ENCODE results near the gene AMMECR1. TPM values are rescaled to one million over a fixed set of nuclear protein-coding genes. Genes with fewer than 3 reads are reported as not detected.

AMMECR1 gene
- total and polyA plus RNA-seq, 2 of the 13 experiments (the other 11 are each of a cell fraction or from before 2014, with no cell fraction given), result 3.1 to 7.5 TPM

DNA sequence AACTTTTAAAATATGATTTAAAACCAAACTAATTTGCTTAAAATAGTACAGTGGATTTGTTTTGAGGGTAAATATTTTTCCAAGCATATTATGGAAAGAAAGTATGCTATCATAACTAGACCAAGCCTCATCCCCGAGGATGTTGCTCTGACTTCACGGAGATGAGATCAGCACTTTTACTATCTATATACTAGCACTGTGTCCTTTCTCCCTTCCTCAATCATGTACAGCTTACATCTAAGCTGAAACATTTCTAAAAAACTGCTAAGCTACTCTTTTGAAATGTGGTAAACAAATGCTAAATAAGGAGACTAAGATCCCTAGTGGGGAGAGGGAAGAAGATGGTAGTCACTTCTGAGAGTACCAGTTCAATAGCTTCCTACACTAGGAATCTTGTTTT is 23.8 kb downstream of the AMMECR1 start (continued):
- TF ChIP-seq, protein P1, sequence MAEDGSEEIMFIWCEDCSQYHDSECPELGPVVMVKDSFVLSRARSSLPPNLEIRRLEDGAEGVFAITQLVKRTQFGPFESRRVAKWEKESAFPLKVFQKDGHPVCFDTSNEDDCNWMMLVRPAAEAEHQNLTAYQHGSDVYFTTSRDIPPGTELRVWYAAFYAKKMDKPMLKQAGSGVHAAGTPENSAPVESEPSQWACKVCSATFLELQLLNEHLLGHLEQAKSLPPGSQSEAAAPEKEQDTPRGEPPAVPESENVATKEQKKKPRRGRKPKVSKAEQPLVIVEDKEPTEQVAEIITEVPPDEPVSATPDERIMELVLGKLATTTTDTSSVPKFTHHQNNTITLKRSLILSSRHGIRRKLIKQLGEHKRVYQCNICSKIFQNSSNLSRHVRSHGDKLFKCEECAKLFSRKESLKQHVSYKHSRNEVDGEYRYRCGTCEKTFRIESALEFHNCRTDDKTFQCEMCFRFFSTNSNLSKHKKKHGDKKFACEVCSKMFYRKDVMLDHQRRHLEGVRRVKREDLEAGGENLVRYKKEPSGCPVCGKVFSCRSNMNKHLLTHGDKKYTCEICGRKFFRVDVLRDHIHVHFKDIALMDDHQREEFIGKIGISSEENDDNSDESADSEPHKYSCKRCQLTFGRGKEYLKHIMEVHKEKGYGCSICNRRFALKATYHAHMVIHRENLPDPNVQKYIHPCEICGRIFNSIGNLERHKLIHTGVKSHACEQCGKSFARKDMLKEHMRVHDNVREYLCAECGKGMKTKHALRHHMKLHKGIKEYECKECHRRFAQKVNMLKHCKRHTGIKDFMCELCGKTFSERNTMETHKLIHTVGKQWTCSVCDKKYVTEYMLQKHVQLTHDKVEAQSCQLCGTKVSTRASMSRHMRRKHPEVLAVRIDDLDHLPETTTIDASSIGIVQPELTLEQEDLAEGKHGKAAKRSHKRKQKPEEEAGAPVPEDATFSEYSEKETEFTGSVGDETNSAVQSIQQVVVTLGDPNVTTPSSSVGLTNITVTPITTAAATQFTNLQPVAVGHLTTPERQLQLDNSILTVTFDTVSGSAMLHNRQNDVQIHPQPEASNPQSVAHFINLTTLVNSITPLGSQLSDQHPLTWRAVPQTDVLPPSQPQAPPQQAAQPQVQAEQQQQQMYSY (CRISPR knock-in tag; IDR thresholded peaks at IDR 0.05), result no peak
- no peak for TF ChIP-seq ZNF891 (CRISPR knock-in tag; IDR thresholded peaks at IDR 0.05)

DNA sequence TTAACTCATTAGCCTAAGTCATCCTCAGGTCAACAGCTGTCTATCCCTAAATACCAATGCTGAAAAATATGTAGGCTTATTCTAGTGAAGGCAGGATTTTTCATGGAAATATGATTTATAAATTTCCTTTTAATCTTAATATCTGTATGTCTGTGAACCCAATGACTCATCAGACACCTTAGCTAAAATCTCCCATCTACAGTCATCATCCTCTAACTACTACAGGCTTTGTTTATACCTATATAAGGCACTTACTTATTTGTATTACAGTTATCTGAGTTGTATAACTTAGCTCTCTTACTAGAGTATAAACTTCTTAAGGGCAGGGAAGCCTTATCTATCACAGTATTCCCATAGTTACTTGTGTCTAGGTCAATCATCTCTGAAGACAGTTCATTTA is 24.2 kb downstream of the AMMECR1 start:
- no peak for ATAC-seq
- Histone ChIP-seq H3K27me3 (ENCODE audit: control insufficient read depth in 1 of 2, insufficient read depth in 2 of 2, low read length in 2 of 2) (no peaks in the 10 kb centered on the region), H3K36me3 (replicated peaks in 1 of 2; ENCODE audit: control insufficient read depth in 1 of 2, insufficient read depth in 2 of 2, low read length in 2 of 2) (no peaks in the 10 kb centered on the region), H3K9ac (ENCODE audit: insufficient read depth, low read depth, low read length) (no peak overlapping the region), H3K4me1 (ENCODE audit: insufficient read depth, low read length) (no peaks in the 10 kb centered on the region), H3K4me3 (replicated peaks in 1 of 3; ENCODE audit: insufficient read depth in 1 of 3, low read depth in 2 of 3, low read length in 3 of 3) (no peak overlapping the region), H2AFZ (ENCODE audit: low read length) (no peak overlapping the region), H3K4me2 (ENCODE audit: low read depth, low read length) (no peak overlapping the region), H4K20me1 (ENCODE audit: insufficient read depth, low read length) (no peaks in the 10 kb centered on the region), H3K27ac (ENCODE audit: extremely low read length, insufficient read depth, low read length) (no peak overlapping the region), H3K9me3 (ENCODE audit: low read length) (no peaks in the 10 kb centered on the region), H3K79me2 (ENCODE audit: insufficient read depth, low read length) (no peaks in the 10 kb centered on the region)
- ChIA-PET CTCF (ENCODE audit: low intra/inter-chr PET ratio, low total read pairs) (no interaction called here), POLR2A (no interaction called here)
- no peak for FAIRE-seq
- no peak for DNase-seq (ENCODE audit: low spot score)
- no TSS peak for BruUV-seq (replicated peaks)
- TF ChIP-seq SMYD3 (CRISPR knock-in tag; IDR thresholded peaks at IDR 0.05), result no peak
- TF ChIP-seq, protein P2, sequence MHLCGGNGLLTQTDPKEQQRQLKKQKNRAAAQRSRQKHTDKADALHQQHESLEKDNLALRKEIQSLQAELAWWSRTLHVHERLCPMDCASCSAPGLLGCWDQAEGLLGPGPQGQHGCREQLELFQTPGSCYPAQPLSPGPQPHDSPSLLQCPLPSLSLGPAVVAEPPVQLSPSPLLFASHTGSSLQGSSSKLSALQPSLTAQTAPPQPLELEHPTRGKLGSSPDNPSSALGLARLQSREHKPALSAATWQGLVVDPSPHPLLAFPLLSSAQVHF (CRISPR knock-in tag; IDR thresholded peaks at IDR 0.05), result no peak
- TF ChIP-seq FOXA1 (IDR thresholded peaks at IDR 0.05), result no peak
- no peak for TF ChIP-seq FOXA1 (CRISPR knock-in tag; IDR thresholded peaks at IDR 0.05)
- TF ChIP-seq ZNF350 (CRISPR knock-in tag; IDR thresholded peaks at IDR 0.05; ENCODE audit: borderline replicate concordance, low read depth), result no peak
- no peak for TF ChIP-seq ZNF235 (CRISPR knock-in tag; IDR thresholded peaks at IDR 0.05; ENCODE audit: borderline replicate concordance)
- TF ChIP-seq, protein P3, sequence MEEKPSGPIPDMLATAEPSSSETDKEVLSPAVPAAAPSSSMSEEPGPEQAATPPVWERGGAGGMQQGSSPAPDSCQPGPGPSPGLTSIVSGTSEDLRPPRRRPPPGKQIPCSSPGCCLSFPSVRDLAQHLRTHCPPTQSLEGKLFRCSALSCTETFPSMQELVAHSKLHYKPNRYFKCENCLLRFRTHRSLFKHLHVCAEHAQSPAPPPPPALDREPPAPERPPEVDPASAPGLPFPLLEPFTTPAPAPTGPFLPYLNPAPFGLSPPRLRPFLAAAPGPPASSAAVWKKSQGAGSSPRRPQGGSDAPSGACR (CRISPR knock-in tag; IDR thresholded peaks at IDR 0.05), result no peak
- TF ChIP-seq, protein P4, sequence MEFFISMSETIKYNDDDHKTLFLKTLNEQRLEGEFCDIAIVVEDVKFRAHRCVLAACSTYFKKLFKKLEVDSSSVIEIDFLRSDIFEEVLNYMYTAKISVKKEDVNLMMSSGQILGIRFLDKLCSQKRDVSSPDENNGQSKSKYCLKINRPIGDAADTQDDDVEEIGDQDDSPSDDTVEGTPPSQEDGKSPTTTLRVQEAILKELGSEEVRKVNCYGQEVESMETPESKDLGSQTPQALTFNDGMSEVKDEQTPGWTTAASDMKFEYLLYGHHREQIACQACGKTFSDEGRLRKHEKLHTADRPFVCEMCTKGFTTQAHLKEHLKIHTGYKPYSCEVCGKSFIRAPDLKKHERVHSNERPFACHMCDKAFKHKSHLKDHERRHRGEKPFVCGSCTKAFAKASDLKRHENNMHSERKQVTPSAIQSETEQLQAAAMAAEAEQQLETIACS (CRISPR knock-in tag; IDR thresholded peaks at IDR 0.05), result no peak
- no peak for TF ChIP-seq NFATC3 (CRISPR knock-in tag; IDR thresholded peaks at IDR 0.05)
- TF ChIP-seq PPARG (CRISPR knock-in tag; conservative IDR thresholded peaks at IDR 0.05), result no peak
- in situ Hi-C loops (cut with HindIII; ENCODE audit: extremely low pct_ligation_motif_present, low pct_unique_long_range_greater_than_20kb) (no loop called here), intact Hi-C loops (cut with micrococcal nuclease; ENCODE audit: unreplicated experiment) (no loop called here)

All from HepG2 (cell line).